Left lung (tissue), 10 donors: ENCODE results near the gene ABCG4. TPM values are rescaled to one million over a fixed set of nuclear protein-coding genes. Genes with fewer than 3 reads are reported as not detected.
A peak's percentile ranks its signal among the peaks of the same experiment; 100 is the strongest.
"Not testable (repeated sequence)": the region's sequence is repeated elsewhere in the genome, so short reads cannot be mapped to it uniquely, and the experiment has no call there.

Experiments
- ATAC-seq: fragments of 200-7000 bp; cut with Tn5 transposase; one replicate; pipeline ENCODE4 v1.9.1; 2020; ENCODE audit warnings: moderate library complexity
- DNase-seq, 4 donors: peaks; one replicate each; pipeline ENCODE4 v3.0.0-alpha.2; 2013 to 2020
- H3K27ac ChIP-seq, 2 donors: fragments of 200-600 bp; sonication (generic) in 1 of 2; one replicate each; pipeline versions ENCODE4 v1.5.0 to v1.8.0; 2020 to 2021
- H3K27me3 ChIP-seq, 2 donors: fragments of 200-600 bp; sonication (generic) in 1 of 2; one replicate each; pipeline versions ENCODE4 v1.5.0 to v1.8.0; 2020 to 2021
- H3K36me3 ChIP-seq, 2 donors: fragments of 200-600 bp; sonication (generic) in 1 of 2; one replicate each; pipeline versions ENCODE4 v1.5.0 to v1.8.0; 2020 to 2021
- H3K4me1 ChIP-seq, 2 donors: fragments of 200-600 bp; one replicate each; pipeline ENCODE4 v1.8.0; 2021
- H3K4me3 ChIP-seq, 2 donors: fragments of 200-600 bp; sonication (generic) in 1 of 2; one replicate each; pipeline versions ENCODE4 v1.5.0 to v1.8.0; 2020 to 2021; ENCODE audit warnings: mild to moderate bottlenecking in 1 of 2
- H3K9me3 ChIP-seq, 2 donors: fragments of 200-600 bp; sonication (generic) in 1 of 2; one replicate each; pipeline versions ENCODE4 v1.5.0 to v1.8.0; 2020 to 2021
- CTCF ChIP-seq, 2 donors: fragments of 200-600 bp; sonication (generic) in 1 of 2; IDR thresholded peaks; one replicate each; pipeline versions ENCODE4 v1.5.0 to v1.8.0; 2021; ENCODE audit warnings: antibody characterized with exemption in 2 of 2
- intact Hi-C, 2 donors: fragments of 100-400 bp; cut with DNase I; formaldehyde crosslinking; loops; one replicate each; pipeline versions ENCODE4 v1.11.2 to v1.14.2; 2022
- polyA plus RNA-seq, 6 donors: library from polyadenylated mRNA; unstranded; fragments of 120-200 nt; gene quantifications; one replicate each; pipeline ENCODE4 v1.2.1, GENCODE V29; 2013; ENCODE audit not compliant: insufficient read length in 6 of 6
- total RNA-seq, 2 donors: library from RNA; stranded (reverse); fragmentation: NEBNext Ultra II Directional; extraction: Animal tissue kit (Norgen Biotek cat#: 25700); gene quantifications; one replicate each; pipeline ENCODE4 v1.2.1, GENCODE V29; 2021
- donor health status: DM: no; HTN: yes; CAD: no.
- donor health status: DM: no; HTN: no; CAD: no.

The ABCG4 gene
- total and polyA plus RNA-seq, 8 donors, result 0.26 to 1.5 (median 1.2) TPM

GRCh38 chr11:119193626-119194025, 44.8 kb downstream of the ABCG4 start:
- DNase-seq (no peak), ATAC-seq (no peak)
- Histone ChIP-seq H3K9me3 (no peaks in the 10 kb centered on the region), H3K36me3 (no peaks in the 10 kb centered on the region), H3K4me3 (no peak overlapping the region), H3K27ac (no peak overlapping the region), H3K4me1 (peaks cover 0 to 27% of the 10 kb centered on the region in 2 donors), H3K27me3 (no peaks in the 10 kb centered on the region)
- intact Hi-C loops, result no loop called here
- TF ChIP-seq CTCF (IDR thresholded peaks at IDR 0.05), result no peak

GRCh38 chr11:119194811-119195440, 46.1 kb downstream of the ABCG4 start:
- no peak overlapping the region for H3K27ac ChIP-seq
- H3K36me3 ChIP-seq, result no peaks in the 10 kb centered on the region
- no peaks in the 10 kb centered on the region for H3K27me3 ChIP-seq
- no peak for TF ChIP-seq CTCF (IDR thresholded peaks at IDR 0.05)
- peaks cover 0 to 27% of the 10 kb centered on the region in 2 donors for H3K4me1 ChIP-seq
- no peaks in the 10 kb centered on the region for H3K9me3 ChIP-seq
- intact Hi-C loops, result no loop called here
- DNase-seq (no peak), ATAC-seq (no peak)
- no peak overlapping the region for H3K4me3 ChIP-seq

- H3K27ac ChIP-seq, result peak overlapping the region in 1 of 2 donors; percentile 60
- intact Hi-C loops, result no loop called here
Measured at GRCh38 chr11:119195680-119196079, 46.8 kb downstream of the ABCG4 start.

GRCh38 chr11:119196833-119197483, 48.1 kb downstream of the ABCG4 start:
- peak; percentile 74 to 84 for TF ChIP-seq CTCF (IDR thresholded peaks at IDR 0.05)
- no peaks in the 10 kb centered on the region for H3K36me3 ChIP-seq
- intact Hi-C loops, result no loop called here
- DNase-seq, result peak in 2 of 4 donors; percentile 58 to 85
- H3K9me3 ChIP-seq, result no peaks in the 10 kb centered on the region
- H3K4me3 ChIP-seq, result no peak overlapping the region
- H3K4me1 ChIP-seq, result peaks cover 0 to 27% of the 10 kb centered on the region in 2 donors
- ATAC-seq, result peak; percentile 94
- H3K27ac ChIP-seq, result peak overlapping the region in 1 of 2 donors; percentile 60
- H3K27me3 ChIP-seq, result no peaks in the 10 kb centered on the region

More at GRCh38 chr11:119195680-119196079, 46.8 kb downstream of the ABCG4 start:
- Histone ChIP-seq H3K36me3 (no peaks in the 10 kb centered on the region), H3K9me3 (no peaks in the 10 kb centered on the region), H3K27me3 (no peaks in the 10 kb centered on the region), H3K4me1 (peaks cover 0 to 27% of the 10 kb centered on the region in 2 donors), H3K4me3 (no peak overlapping the region)
- TF ChIP-seq CTCF (IDR thresholded peaks at IDR 0.05), result no peak
- DNase-seq (peak in 2 of 4 donors; percentile 23 to 63), ATAC-seq (peak; percentile 91)

GRCh38 chr11:119198925-119199324, 50.1 kb downstream of the ABCG4 start:
- ATAC-seq (no peak), DNase-seq (no peak)
- Histone ChIP-seq H3K4me1 (peaks cover 0 to 20% of the 10 kb centered on the region in 2 donors), H3K27me3 (no peaks in the 10 kb centered on the region), H3K27ac (no peak overlapping the region), H3K9me3 (no peaks in the 10 kb centered on the region), H3K4me3 (no peak overlapping the region), H3K36me3 (no peaks in the 10 kb centered on the region)
- intact Hi-C loops, result no loop called here
- no peak for TF ChIP-seq CTCF (IDR thresholded peaks at IDR 0.05)

GRCh38 chr11:119201236-119201635, 52.4 kb downstream of the ABCG4 start:
- H3K4me1 ChIP-seq, result peaks cover 0 to 26% of the 10 kb centered on the region in 2 donors
- ATAC-seq, H3K27ac ChIP-seq, H3K9me3 ChIP-seq, DNase-seq, H3K36me3 ChIP-seq, H3K4me3 ChIP-seq, intact Hi-C loops, H3K27me3 ChIP-seq: not testable (repeated sequence)
